HUES64 (cell line): ENCODE measurements around the gene EFEMP1.

Source experiments
- H3K27ac ChIP-seq: 2 replicates; pipeline ENCODE4 v1.7.0; 2013; ENCODE audit warnings: low read depth, low read length, inconsistent platforms
- H3K27me3 ChIP-seq: 2 replicates; pipeline ENCODE4 v1.6.1; 2013; ENCODE audit warnings: mild to moderate bottlenecking, low read length; ENCODE audit not compliant: insufficient read depth
- H3K36me3 ChIP-seq: 2 replicates; pipeline ENCODE4 v1.6.1; 2013; ENCODE audit warnings: mild to moderate bottlenecking, low read length; ENCODE audit not compliant: insufficient read depth
- H3K4me1 ChIP-seq: 2 replicates; pipeline ENCODE4 v1.6.1; 2013; ENCODE audit warnings: mild to moderate bottlenecking, low read length, moderate library complexity; ENCODE audit not compliant: insufficient read depth
- H3K4me3 ChIP-seq: 2 replicates; pipeline ENCODE4 v1.5.1; 2013; ENCODE audit warnings: mild to moderate bottlenecking, low read length, moderate library complexity
- H3K9ac ChIP-seq: 2 replicates; pipeline ENCODE4 v1.6.1; 2013; ENCODE audit warnings: mild to moderate bottlenecking, low read depth, low read length
- H3K9me3 ChIP-seq: 2 replicates; pipeline ENCODE4 v1.6.1; 2013; ENCODE audit warnings: low read depth, low read length; ENCODE audit not compliant: insufficient read depth
- WGBS: fragments of 150-250, 120-280 bp; methylation state at CpG from one replicate; pipeline ENCODE4 v1.1.7; 2013; ENCODE audit warnings: missing lambda C conversion rate; 5-methylcytosine and 5-hydroxymethylcytosine counted together

EFEMP1 gene

GRCh38 chr2:55864351-55865084 is 59.1 kb downstream of the EFEMP1 start:
- WGBS: 84% methylated on average over 6 of the region's 6 CpGs
- H3K4me3 ChIP-seq: no peak overlapping the region
- H3K27me3 ChIP-seq: no peaks in the 10 kb centered on the region
- H3K9ac ChIP-seq: no peak overlapping the region
- H3K27ac ChIP-seq: no peak overlapping the region
- H3K9me3 ChIP-seq: no peaks in the 10 kb centered on the region
- no peaks in the 10 kb centered on the region for H3K36me3 ChIP-seq
- H3K4me1 ChIP-seq: no peaks in the 10 kb centered on the region

GRCh38 chr2:55862673-55863390 is 60.8 kb downstream of the EFEMP1 start:
- Histone ChIP-seq H3K36me3 (no peaks in the 10 kb centered on the region), H3K9me3 (no peaks in the 10 kb centered on the region), H3K4me1 (no peaks in the 10 kb centered on the region), H3K9ac (no peak overlapping the region), H3K27ac (no peak overlapping the region), H3K27me3 (no peaks in the 10 kb centered on the region), H3K4me3 (no peak overlapping the region)
- 95% methylated on average over 6 of the region's 7 CpGs for WGBS

GRCh38 chr2:55862246-55862645 is 61.3 kb downstream of the EFEMP1 start:
- no peak overlapping the region for H3K4me3 ChIP-seq
- WGBS: 95% methylated on average over 3 of the region's 3 CpGs
- H3K27ac ChIP-seq: no peak overlapping the region
- no peaks in the 10 kb centered on the region for H3K27me3 ChIP-seq
- no peaks in the 10 kb centered on the region for H3K4me1 ChIP-seq
- H3K9me3 ChIP-seq: no peaks in the 10 kb centered on the region
- no peak overlapping the region for H3K9ac ChIP-seq
- H3K36me3 ChIP-seq: no peaks in the 10 kb centered on the region

GRCh38 chr2:55861733-55862132 is 61.8 kb downstream of the EFEMP1 start:
- Histone ChIP-seq H3K4me3 (no peak overlapping the region), H3K36me3 (no peaks in the 10 kb centered on the region), H3K9me3 (no peaks in the 10 kb centered on the region), H3K27me3 (no peaks in the 10 kb centered on the region), H3K4me1 (no peaks in the 10 kb centered on the region), H3K27ac (no peak overlapping the region), H3K9ac (no peak overlapping the region)
- 94% methylated on average over 6 of the region's 6 CpGs for WGBS

- no peak overlapping the region for H3K27ac ChIP-seq
- no peaks in the 10 kb centered on the region for H3K4me1 ChIP-seq
- 86% methylated on average over 2 of the region's 2 CpGs for WGBS
- no peak overlapping the region for H3K4me3 ChIP-seq
- no peaks in the 10 kb centered on the region for H3K9me3 ChIP-seq
- no peaks in the 10 kb centered on the region for H3K36me3 ChIP-seq
- H3K9ac ChIP-seq: no peak overlapping the region
- no peaks in the 10 kb centered on the region for H3K27me3 ChIP-seq
These were observed 62.8 kb downstream of the EFEMP1 start for GRCh38 chr2:55860832-55861231.

GRCh38 chr2:55859875-55860274 is 63.7 kb downstream of the EFEMP1 start:
- Histone ChIP-seq H3K9me3 (no peaks in the 10 kb centered on the region), H3K27ac (no peak overlapping the region), H3K9ac (no peak overlapping the region), H3K4me3 (no peak overlapping the region), H3K4me1 (no peaks in the 10 kb centered on the region), H3K36me3 (no peaks in the 10 kb centered on the region), H3K27me3 (no peaks in the 10 kb centered on the region)
- WGBS: 98% methylated on average over 3 of the region's 3 CpGs

GRCh38 chr2:55857766-55858165 is 65.8 kb downstream of the EFEMP1 start:
- Histone ChIP-seq H3K9me3 (no peaks in the 10 kb centered on the region), H3K4me1 (no peaks in the 10 kb centered on the region), H3K4me3 (no peak overlapping the region), H3K27ac (no peak overlapping the region), H3K9ac (no peak overlapping the region), H3K27me3 (no peaks in the 10 kb centered on the region), H3K36me3 (no peaks in the 10 kb centered on the region)
- WGBS: 100% methylated on average over 2 of the region's 2 CpGs

GRCh38 chr2:55856936-55857335 is 66.6 kb downstream of the EFEMP1 start:
- H3K9me3 ChIP-seq: no peaks in the 10 kb centered on the region
- H3K36me3 ChIP-seq: no peaks in the 10 kb centered on the region
- 98% methylated on average over 3 of the region's 3 CpGs for WGBS
- H3K4me3 ChIP-seq: no peak overlapping the region
- no peak overlapping the region for H3K9ac ChIP-seq
- H3K27me3 ChIP-seq: no peaks in the 10 kb centered on the region
- H3K27ac ChIP-seq: no peak overlapping the region
- no peaks in the 10 kb centered on the region for H3K4me1 ChIP-seq

- Histone ChIP-seq H3K4me3 (no peak overlapping the region), H3K9me3 (peaks cover 4% of the 10 kb centered on the region; the same call in 1 of the 2 replicates), H3K9ac (no peak overlapping the region), H3K27me3 (no peaks in the 10 kb centered on the region), H3K36me3 (no peaks in the 10 kb centered on the region), H3K27ac (no peak overlapping the region), H3K4me1 (no peaks in the 10 kb centered on the region)
- WGBS: 80% methylated on average over 1 of the region's 1 CpG
These were observed 75.5 kb downstream of the EFEMP1 start for GRCh38 chr2:55848096-55848495.

GRCh38 chr2:55846426-55846825 is 77.2 kb downstream of the EFEMP1 start:
- Histone ChIP-seq H3K27me3 (no peaks in the 10 kb centered on the region), H3K4me1 (no peaks in the 10 kb centered on the region), H3K27ac (no peak overlapping the region), H3K9me3 (peaks cover 4% of the 10 kb centered on the region; the same call in 1 of the 2 replicates), H3K4me3 (no peak overlapping the region), H3K36me3 (no peaks in the 10 kb centered on the region), H3K9ac (no peak overlapping the region)
- 100% methylated on average over 1 of the region's 1 CpG for WGBS

GRCh38 chr2:55844986-55845385 is 78.6 kb downstream of the EFEMP1 start:
- Histone ChIP-seq H3K27me3 (no peaks in the 10 kb centered on the region), H3K9me3 (peaks cover 4% of the 10 kb centered on the region; the same call in 1 of the 2 replicates), H3K27ac (no peak overlapping the region), H3K4me1 (peaks cover 2% of the 10 kb centered on the region; the same call in 1 of the 2 replicates), H3K9ac (no peak overlapping the region), H3K4me3 (no peak overlapping the region), H3K36me3 (no peaks in the 10 kb centered on the region)
- WGBS: 67% methylated on average over 2 of the region's 2 CpGs
